ENCODE measurements around the gene RGL3.

DNA sequence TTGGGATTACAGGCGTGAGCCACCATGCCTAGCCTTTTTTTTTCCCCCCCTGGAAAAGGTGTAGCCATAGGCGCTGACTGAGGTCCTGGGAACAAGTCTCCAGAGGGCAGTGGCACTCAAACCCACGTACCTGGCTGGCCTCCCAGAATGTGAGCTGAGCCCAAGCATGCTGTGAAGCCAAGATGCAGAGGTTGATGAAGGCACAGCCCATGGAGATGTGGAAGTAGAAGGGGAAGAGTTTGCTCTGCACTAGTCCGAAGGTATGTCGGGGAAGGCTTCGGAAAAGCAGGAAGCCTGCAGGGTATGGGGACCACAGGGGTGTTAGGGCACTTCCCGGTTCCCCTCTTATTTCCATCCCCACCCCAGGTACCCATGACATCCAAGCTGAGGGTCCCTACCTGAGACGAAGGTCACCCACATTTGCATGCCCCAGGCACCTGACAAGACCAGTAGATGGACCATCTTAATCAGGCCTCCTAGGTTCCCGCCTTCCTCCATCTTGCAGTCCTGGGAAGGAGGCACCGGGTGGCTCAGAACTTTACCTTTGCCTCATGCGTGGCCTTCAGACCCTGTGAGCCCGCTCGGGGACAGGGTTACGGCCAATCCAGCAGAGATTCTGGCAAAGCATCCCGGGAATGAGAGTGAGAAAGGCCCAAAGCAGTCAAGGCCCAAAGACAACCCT lies 73.9 kb downstream of the RGL3 start:
- TF ChIP-seq, protein P1, sequence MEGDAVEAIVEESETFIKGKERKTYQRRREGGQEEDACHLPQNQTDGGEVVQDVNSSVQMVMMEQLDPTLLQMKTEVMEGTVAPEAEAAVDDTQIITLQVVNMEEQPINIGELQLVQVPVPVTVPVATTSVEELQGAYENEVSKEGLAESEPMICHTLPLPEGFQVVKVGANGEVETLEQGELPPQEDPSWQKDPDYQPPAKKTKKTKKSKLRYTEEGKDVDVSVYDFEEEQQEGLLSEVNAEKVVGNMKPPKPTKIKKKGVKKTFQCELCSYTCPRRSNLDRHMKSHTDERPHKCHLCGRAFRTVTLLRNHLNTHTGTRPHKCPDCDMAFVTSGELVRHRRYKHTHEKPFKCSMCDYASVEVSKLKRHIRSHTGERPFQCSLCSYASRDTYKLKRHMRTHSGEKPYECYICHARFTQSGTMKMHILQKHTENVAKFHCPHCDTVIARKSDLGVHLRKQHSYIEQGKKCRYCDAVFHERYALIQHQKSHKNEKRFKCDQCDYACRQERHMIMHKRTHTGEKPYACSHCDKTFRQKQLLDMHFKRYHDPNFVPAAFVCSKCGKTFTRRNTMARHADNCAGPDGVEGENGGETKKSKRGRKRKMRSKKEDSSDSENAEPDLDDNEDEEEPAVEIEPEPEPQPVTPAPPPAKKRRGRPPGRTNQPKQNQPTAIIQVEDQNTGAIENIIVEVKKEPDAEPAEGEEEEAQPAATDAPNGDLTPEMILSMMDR (IDR thresholded peaks at IDR 0.05; ENCODE audit: low read length) = no peak
- no peak for TF ChIP-seq EZH2 (IDR thresholded peaks at IDR 0.05; ENCODE audit: borderline replicate concordance, low read length)

Measured in OCI-LY1 (cell line).